ENCODE results near the gene CNEP1R1. TPM values are rescaled to one million over a fixed set of nuclear protein-coding genes. Genes with fewer than 3 reads are reported as not detected.

Gene CNEP1R1
- total and polyA plus RNA-seq, 2 experiments from 2014 or later: 13.8 to 30.3 TPM

DNA sequence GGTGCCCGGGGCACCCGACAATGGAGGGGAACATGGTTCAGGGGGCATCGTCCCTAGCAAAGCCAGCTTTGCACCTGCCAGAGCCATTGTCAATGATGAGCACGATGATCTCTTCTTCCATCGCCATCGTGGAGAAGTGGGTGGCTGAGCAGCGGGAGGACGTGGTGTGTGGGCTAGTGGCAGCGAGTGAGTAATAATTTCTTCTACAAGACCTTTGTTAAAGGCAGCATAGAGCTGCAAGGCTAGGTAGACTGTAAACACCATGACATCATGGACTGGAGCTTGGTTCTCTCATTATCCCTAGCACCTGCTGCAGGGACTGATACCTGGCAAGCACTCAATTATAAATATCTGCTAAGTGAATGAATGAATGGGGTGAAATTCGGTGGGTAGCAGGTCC, 34.1 kb downstream of the CNEP1R1 start:
- Mint-ChIP-seq H3K4me3 (no peak overlapping the region), H3K27ac (no peak overlapping the region), H3K9me3 (peaks cover 15% of the 10 kb centered on the region; the same call in 2 of the 3 replicates), H3K36me3 (ENCODE audit: low read depth) (no peaks in the 10 kb centered on the region), H3K27me3 (ENCODE audit: insufficient read depth, low read depth, poor library complexity) (peaks cover 10% of the 10 kb centered on the region), H3K4me1 (no peaks in the 10 kb centered on the region)
- Histone ChIP-seq H3K36me3 (ENCODE audit: insufficient read depth) (no peaks in the 10 kb centered on the region), H3K4me2 (no peak overlapping the region), H4K20me1 (replicated peaks; ENCODE audit: insufficient read depth) (no peaks in the 10 kb centered on the region), H3K27ac (ENCODE audit: low read depth) (no peak overlapping the region), H3K9me2 (ENCODE audit: insufficient read depth) (0 out of 2 replicates have a peak, but pooled peaks cover 6% of the 10 kb centered on the region), H3F3A (replicated peaks; ENCODE audit: low read depth) (no peaks in the 10 kb centered on the region), H3K4me3 (no peak overlapping the region), H3K4me1 (ENCODE audit: insufficient read depth) (no peaks in the 10 kb centered on the region), H2AFZ (no peak overlapping the region), H3K79me2 (replicated peaks; ENCODE audit: insufficient read depth) (no peaks in the 10 kb centered on the region), H3K27me3 (ENCODE audit: insufficient read depth) (no peaks in the 10 kb centered on the region)
- DNase-seq (ENCODE audit: low spot score) (no peak), ATAC-seq (no peak)
- TF ChIP-seq EZH2phosphoT487 (IDR thresholded peaks at IDR 0.05; ENCODE audit: unreplicated experiment): no peak
- no peak for TF ChIP-seq ETS1 (IDR thresholded peaks at IDR 0.05)
- TF ChIP-seq, protein P1, sequence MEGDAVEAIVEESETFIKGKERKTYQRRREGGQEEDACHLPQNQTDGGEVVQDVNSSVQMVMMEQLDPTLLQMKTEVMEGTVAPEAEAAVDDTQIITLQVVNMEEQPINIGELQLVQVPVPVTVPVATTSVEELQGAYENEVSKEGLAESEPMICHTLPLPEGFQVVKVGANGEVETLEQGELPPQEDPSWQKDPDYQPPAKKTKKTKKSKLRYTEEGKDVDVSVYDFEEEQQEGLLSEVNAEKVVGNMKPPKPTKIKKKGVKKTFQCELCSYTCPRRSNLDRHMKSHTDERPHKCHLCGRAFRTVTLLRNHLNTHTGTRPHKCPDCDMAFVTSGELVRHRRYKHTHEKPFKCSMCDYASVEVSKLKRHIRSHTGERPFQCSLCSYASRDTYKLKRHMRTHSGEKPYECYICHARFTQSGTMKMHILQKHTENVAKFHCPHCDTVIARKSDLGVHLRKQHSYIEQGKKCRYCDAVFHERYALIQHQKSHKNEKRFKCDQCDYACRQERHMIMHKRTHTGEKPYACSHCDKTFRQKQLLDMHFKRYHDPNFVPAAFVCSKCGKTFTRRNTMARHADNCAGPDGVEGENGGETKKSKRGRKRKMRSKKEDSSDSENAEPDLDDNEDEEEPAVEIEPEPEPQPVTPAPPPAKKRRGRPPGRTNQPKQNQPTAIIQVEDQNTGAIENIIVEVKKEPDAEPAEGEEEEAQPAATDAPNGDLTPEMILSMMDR (conservative IDR thresholded peaks at IDR 0.05; ENCODE audit: low read depth in 2 of 2): no peak
- TF ChIP-seq, protein P2, sequence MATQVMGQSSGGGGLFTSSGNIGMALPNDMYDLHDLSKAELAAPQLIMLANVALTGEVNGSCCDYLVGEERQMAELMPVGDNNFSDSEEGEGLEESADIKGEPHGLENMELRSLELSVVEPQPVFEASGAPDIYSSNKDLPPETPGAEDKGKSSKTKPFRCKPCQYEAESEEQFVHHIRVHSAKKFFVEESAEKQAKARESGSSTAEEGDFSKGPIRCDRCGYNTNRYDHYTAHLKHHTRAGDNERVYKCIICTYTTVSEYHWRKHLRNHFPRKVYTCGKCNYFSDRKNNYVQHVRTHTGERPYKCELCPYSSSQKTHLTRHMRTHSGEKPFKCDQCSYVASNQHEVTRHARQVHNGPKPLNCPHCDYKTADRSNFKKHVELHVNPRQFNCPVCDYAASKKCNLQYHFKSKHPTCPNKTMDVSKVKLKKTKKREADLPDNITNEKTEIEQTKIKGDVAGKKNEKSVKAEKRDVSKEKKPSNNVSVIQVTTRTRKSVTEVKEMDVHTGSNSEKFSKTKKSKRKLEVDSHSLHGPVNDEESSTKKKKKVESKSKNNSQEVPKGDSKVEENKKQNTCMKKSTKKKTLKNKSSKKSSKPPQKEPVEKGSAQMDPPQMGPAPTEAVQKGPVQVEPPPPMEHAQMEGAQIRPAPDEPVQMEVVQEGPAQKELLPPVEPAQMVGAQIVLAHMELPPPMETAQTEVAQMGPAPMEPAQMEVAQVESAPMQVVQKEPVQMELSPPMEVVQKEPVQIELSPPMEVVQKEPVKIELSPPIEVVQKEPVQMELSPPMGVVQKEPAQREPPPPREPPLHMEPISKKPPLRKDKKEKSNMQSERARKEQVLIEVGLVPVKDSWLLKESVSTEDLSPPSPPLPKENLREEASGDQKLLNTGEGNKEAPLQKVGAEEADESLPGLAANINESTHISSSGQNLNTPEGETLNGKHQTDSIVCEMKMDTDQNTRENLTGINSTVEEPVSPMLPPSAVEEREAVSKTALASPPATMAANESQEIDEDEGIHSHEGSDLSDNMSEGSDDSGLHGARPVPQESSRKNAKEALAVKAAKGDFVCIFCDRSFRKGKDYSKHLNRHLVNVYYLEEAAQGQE (IDR thresholded peaks at IDR 0.05; ENCODE audit: unreplicated experiment): no peak
- TF ChIP-seq NANOG (IDR thresholded peaks at IDR 0.05; ENCODE audit: borderline replicate concordance): no peak
- TF ChIP-seq JUNB (IDR thresholded peaks at IDR 0.05; ENCODE audit: unreplicated experiment): no peak
- TF ChIP-seq POLR2AphosphoS5 (IDR thresholded peaks at IDR 0.05; ENCODE audit: low read depth): no peak
- no peak for TF ChIP-seq CREB1 (CRISPR knock-in tag; IDR thresholded peaks at IDR 0.05; ENCODE audit: low read depth)
- TF ChIP-seq EZH2 (IDR thresholded peaks at IDR 0.05; ENCODE audit: low read depth, unreplicated experiment): no peak
- TF ChIP-seq ZNF331 (CRISPR knock-in tag; IDR thresholded peaks at IDR 0.05; ENCODE audit: low read depth): no peak
- no peak for TF ChIP-seq ZNF114 (CRISPR knock-in tag; IDR thresholded peaks at IDR 0.05)
- TF ChIP-seq, protein P3, sequence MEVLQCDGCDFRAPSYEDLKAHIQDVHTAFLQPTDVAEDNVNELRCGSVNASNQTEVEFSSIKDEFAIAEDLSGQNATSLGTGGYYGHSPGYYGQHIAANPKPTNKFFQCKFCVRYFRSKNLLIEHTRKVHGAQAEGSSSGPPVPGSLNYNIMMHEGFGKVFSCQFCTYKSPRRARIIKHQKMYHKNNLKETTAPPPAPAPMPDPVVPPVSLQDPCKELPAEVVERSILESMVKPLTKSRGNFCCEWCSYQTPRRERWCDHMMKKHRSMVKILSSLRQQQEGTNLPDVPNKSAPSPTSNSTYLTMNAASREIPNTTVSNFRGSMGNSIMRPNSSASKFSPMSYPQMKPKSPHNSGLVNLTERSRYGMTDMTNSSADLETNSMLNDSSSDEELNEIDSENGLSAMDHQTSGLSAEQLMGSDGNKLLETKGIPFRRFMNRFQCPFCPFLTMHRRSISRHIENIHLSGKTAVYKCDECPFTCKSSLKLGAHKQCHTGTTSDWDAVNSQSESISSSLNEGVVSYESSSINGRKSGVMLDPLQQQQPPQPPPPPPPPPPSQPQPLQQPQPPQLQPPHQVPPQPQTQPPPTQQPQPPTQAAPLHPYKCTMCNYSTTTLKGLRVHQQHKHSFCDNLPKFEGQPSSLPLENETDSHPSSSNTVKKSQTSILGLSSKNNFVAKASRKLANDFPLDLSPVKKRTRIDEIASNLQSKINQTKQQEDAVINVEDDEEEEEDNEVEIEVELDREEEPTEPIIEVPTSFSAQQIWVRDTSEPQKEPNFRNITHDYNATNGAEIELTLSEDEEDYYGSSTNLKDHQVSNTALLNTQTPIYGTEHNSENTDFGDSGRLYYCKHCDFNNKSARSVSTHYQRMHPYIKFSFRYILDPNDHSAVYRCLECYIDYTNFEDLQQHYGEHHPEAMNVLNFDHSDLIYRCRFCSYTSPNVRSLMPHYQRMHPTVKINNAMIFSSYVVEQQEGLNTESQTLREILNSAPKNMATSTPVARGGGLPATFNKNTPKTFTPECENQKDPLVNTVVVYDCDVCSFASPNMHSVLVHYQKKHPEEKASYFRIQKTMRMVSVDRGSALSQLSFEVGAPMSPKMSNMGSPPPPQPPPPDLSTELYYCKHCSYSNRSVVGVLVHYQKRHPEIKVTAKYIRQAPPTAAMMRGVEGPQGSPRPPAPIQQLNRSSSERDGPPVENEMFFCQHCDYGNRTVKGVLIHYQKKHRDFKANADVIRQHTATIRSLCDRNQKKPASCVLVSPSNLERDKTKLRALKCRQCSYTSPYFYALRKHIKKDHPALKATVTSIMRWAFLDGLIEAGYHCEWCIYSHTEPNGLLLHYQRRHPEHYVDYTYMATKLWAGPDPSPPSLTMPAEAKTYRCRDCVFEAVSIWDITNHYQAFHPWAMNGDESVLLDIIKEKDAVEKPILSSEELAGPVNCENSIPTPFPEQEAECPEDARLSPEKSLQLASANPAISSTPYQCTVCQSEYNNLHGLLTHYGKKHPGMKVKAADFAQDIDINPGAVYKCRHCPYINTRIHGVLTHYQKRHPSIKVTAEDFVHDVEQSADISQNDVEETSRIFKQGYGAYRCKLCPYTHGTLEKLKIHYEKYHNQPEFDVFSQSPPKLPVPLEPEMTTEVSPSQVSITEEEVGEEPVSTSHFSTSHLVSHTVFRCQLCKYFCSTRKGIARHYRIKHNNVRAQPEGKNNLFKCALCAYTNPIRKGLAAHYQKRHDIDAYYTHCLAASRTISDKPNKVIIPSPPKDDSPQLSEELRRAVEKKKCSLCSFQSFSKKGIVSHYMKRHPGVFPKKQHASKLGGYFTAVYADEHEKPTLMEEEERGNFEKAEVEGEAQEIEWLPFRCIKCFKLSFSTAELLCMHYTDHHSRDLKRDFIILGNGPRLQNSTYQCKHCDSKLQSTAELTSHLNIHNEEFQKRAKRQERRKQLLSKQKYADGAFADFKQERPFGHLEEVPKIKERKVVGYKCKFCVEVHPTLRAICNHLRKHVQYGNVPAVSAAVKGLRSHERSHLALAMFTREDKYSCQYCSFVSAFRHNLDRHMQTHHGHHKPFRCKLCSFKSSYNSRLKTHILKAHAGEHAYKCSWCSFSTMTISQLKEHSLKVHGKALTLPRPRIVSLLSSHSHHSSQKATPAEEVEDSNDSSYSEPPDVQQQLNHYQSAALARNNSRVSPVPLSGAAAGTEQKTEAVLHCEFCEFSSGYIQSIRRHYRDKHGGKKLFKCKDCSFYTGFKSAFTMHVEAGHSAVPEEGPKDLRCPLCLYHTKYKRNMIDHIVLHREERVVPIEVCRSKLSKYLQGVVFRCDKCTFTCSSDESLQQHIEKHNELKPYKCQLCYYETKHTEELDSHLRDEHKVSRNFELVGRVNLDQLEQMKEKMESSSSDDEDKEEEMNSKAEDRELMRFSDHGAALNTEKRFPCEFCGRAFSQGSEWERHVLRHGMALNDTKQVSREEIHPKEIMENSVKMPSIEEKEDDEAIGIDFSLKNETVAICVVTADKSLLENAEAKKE (CRISPR knock-in tag; IDR thresholded peaks at IDR 0.05): no peak
- TF ChIP-seq STAT1 (IDR thresholded peaks at IDR 0.05; ENCODE audit: unreplicated experiment): no peak
